Right lobe of liver (tissue), 6 donors: ENCODE results near the gene PMVK. TPM values are rescaled to one million over a fixed set of nuclear protein-coding genes. Genes with fewer than 3 reads are reported as not detected.

Experiments used
- ATAC-seq, 4 donors: fragments of 200-7000 bp; cut with Tn5 transposase; one replicate each; pipeline ENCODE4 v1.9.1; 2020; ENCODE audit warnings: mild to moderate bottlenecking in 4 of 4, moderate library complexity in 4 of 4
- DNase-seq, 3 donors: peaks; one replicate each; pipeline ENCODE4 v3.0.0-alpha.2; 2020
- H3K27ac ChIP-seq, 3 donors: fragments of 200-600 bp; one replicate each; pipeline ENCODE4 v1.8.0; 2022
- H3K27me3 ChIP-seq, 2 donors: fragments of 200-600 bp; one replicate each; pipeline ENCODE4 v1.8.0; 2022
- H3K36me3 ChIP-seq, 4 donors: fragments of 200-600 bp; sonication (generic) in 1 of 4; one replicate each; pipeline versions ENCODE4 v1.5.1 to v1.8.0; 2017 to 2022; ENCODE audit warnings: control low read depth in 1 of 4
- H3K4me1 ChIP-seq, 4 donors: fragments of 200-600 bp; sonication (generic) in 1 of 4; one replicate each; pipeline versions ENCODE4 v1.5.1 to v1.8.0; 2017 to 2022; ENCODE audit warnings: control low read depth in 1 of 4
- H3K4me3 ChIP-seq, 3 donors: fragments of 200-600 bp; one replicate each; pipeline ENCODE4 v1.8.0; 2022
- H3K9me3 ChIP-seq, 4 donors: fragments of 200-600 bp; sonication (generic) in 1 of 4; one replicate each; pipeline versions ENCODE4 v1.5.1 to v1.8.0; 2017 to 2022; ENCODE audit warnings: control low read depth in 1 of 4
- POLR2A ChIP-seq: fragments of 450-650 bp; IDR thresholded peaks from one replicate; pipeline ENCODE4 v1.6.1; 2017; ENCODE audit warnings: antibody characterized with exemption, mild to moderate bottlenecking
- WGBS: methylation state at CpG from one replicate; pipeline ENCODE4 v1.1.6; 2018; ENCODE audit warnings: low coverage, low lambda C conversion rate; ENCODE audit not compliant: insufficient coverage; ENCODE audit errors: missing lambda C conversion rate; 5-methylcytosine and 5-hydroxymethylcytosine counted together
- intact Hi-C, 2 donors: fragments of 100-400 bp; cut with DNase I; formaldehyde crosslinking; loops; one replicate each; pipeline versions ENCODE4 v1.11.2 to v1.14.1; 2022
- total RNA-seq, 6 experiments: library from RNA; depleted of rRNA in 2 of 6; stranded (reverse); fragments of >200 nt in 2 of 6; fragmentation: NEBNext Ultra II Directional in 3 of 6; extraction: Animal tissue kit (Norgen Biotek cat#: 25700) in 3 of 6; gene quantifications; one replicate each; pipeline versions ENCODE4 v1.1.0 to v1.2.4, GENCODE V29; 2016 to 2023
- TF ChIP-seq, protein P1 (sequence below), 4 donors: fragments of 200-600 bp in 3 of 4; fragments of 450-650 bp in 1 of 4; IDR thresholded peaks; one replicate each; pipeline versions ENCODE4 v1.5.1 to v1.8.0; 2016 to 2022; ENCODE audit warnings: antibody characterized with exemption in 4 of 4, mild to moderate bottlenecking in 2 of 4
- donor health status: DM: no; HTN: yes; CAD: no.
- donor health status: DM: no; HTN: no; CAD: no.
- donor health status: DM: no; HTN: no; CAD: no.
- donor health status: DM: no; HTN: yes; CAD: no.
- donor health status: DM: no; HTN: yes; CAD: no.

The PMVK gene
- total RNA-seq, 6 experiments from 2014 or later = 16.9 to 34.5 (median 29.2) TPM

DNA sequence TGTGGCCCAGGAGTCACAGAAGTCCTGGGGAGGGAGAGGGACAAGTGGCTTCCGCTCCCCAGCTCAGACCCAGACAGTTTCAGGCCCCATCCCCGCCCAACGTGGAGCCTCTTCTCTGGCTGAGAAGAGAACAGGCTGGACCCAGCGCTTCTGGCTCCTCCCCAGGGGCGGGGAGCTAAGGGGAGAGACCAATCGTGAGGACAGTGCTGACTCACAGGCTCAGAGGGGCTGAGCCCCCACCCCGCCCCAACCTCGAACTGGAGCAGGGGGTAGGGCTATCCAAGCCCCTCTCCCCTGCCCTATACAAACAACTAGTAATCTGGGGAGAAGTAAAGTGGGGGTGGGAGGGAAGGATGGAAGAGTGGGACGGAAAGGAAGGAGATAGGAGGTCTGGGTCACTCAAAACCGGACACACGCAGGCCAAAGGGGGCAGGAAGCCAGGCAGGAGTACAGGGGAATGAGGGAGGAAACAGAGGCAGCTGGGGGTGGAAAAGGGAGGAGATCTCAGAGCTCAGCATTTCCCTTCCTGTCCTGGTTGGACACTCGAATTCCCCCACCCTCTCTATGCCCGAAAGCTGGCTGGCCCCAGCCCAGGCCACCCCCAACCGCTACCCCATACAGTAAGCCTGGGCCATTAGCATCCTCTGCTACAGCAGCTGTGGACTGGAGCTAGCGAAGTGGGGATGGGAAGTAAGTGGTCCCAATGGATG, 34.3 kb upstream of the PMVK start, which contains the start of gene SHC1:
TSS of gene SHC1 (minus strand) at position 117 of the 710 bp plus-strand sequence. CDS start 221 bp downstream, outside the sequence.
- TF ChIP-seq, protein P1, sequence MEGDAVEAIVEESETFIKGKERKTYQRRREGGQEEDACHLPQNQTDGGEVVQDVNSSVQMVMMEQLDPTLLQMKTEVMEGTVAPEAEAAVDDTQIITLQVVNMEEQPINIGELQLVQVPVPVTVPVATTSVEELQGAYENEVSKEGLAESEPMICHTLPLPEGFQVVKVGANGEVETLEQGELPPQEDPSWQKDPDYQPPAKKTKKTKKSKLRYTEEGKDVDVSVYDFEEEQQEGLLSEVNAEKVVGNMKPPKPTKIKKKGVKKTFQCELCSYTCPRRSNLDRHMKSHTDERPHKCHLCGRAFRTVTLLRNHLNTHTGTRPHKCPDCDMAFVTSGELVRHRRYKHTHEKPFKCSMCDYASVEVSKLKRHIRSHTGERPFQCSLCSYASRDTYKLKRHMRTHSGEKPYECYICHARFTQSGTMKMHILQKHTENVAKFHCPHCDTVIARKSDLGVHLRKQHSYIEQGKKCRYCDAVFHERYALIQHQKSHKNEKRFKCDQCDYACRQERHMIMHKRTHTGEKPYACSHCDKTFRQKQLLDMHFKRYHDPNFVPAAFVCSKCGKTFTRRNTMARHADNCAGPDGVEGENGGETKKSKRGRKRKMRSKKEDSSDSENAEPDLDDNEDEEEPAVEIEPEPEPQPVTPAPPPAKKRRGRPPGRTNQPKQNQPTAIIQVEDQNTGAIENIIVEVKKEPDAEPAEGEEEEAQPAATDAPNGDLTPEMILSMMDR (IDR thresholded peaks at IDR 0.05) = no peak
- TF ChIP-seq POLR2A = peak; percentile 97
- Histone ChIP-seq H3K27me3 (no peaks in the 10 kb centered on the region), H3K4me3 (peak within 1 kb of the TSS; percentile 63 to 83 (median 65)), H3K4me1 (peaks cover 0 to 30% (median 14%) of the 10 kb centered on the region in 4 donors), H3K9me3 (no peaks in the 10 kb centered on the region), H3K27ac (peak within 1 kb of the TSS; percentile 98 to 99 (median 99)), H3K36me3 (peaks cover 0 to 29% (median 15%) of the 10 kb centered on the region in 4 donors)
- WGBS = 15% methylated on average over 6 of the region's 15 CpGs
- intact Hi-C loops = no loop called here
- ATAC-seq = peak; percentile 32 to 47 (median 40)
- peak; percentile 90 to 94 (median 92) for DNase-seq

DNA sequence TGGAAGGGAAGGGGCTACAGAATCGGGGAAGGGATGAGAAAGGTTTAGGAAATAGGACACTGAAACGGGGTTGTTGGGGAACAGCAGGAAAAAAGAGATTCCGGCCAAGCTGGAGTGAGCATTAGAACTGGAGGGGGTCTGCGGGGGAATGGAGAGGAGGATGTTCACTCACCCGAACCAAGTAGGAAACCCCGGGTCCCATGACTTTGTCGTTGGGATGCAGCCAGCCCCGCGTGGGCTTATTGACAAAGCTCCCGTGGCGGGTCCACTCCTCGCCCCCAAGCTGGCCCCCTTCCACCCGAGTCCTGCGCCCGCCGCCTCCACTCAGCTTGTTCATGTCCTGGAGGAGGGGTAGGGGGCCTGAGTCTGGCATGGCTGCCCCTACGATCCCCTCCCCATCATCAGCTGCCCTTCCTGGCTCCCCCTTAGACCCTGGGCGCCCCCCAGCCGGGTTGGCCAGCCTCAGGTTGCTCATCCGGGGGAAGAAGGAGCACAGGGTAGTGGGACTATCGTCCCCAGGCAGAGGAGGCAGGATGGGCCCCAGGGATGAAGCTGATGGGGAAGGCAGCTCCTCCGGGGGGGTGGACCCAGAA, 33.4 kb upstream of the PMVK start:
- Histone ChIP-seq H3K27me3 (no peaks in the 10 kb centered on the region), H3K36me3 (peaks cover 0 to 37% (median 20%) of the 10 kb centered on the region in 4 donors), H3K4me1 (peaks cover 0 to 30% (median 14%) of the 10 kb centered on the region in 4 donors), H3K4me3 (peak overlapping the region; percentile 26 to 63 (median 30)), H3K9me3 (no peaks in the 10 kb centered on the region), H3K27ac (peak overlapping the region; percentile 98 to 99 (median 99))
- DNase-seq = peak in 2 of 3 donors; percentile 50 to 58
- WGBS = 39% methylated on average over 8 of the region's 22 CpGs
- intact Hi-C loops = no loop called here
- ATAC-seq = no peak
- TF ChIP-seq POLR2A = no peak
- TF ChIP-seq, protein P1 (IDR thresholded peaks at IDR 0.05) = no peak

DNA sequence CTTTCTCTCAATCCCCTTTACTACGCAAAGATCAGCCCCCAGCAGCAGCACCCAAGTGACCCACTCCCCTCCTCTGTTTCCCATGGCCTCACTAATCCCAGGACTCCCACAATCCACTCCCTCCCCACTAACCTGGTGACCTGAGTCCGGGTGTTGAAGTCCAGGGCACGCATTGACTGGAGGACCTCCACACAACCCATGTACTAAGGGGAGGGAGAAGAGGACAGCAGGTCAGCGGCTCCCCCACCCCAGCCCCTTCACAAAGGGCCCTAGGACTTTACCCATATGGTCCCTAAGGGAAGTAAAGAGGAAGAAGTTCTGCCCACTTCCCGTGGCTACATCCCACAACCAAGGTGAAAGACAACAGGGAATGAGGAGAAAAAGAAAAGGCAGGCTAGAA, 32.7 kb upstream of the PMVK start:
- Histone ChIP-seq H3K36me3 (peaks cover under 1 to 44% (median 23%) of the 10 kb centered on the region in 4 donors), H3K9me3 (no peaks in the 10 kb centered on the region), H3K27ac (peak overlapping the region; percentile 20 to 43 (median 29)), H3K27me3 (no peaks in the 10 kb centered on the region), H3K4me3 (peak overlapping the region in 2 of 3 donors; percentile 30 to 63), H3K4me1 (peaks cover 0 to 30% (median 14%) of the 10 kb centered on the region in 4 donors)
- intact Hi-C loops = no loop called here
- 46% methylated on average over 3 of the region's 5 CpGs for WGBS
- TF ChIP-seq, protein P1 (IDR thresholded peaks at IDR 0.05) = no peak
- ATAC-seq (no peak), DNase-seq (no peak)

DNA sequence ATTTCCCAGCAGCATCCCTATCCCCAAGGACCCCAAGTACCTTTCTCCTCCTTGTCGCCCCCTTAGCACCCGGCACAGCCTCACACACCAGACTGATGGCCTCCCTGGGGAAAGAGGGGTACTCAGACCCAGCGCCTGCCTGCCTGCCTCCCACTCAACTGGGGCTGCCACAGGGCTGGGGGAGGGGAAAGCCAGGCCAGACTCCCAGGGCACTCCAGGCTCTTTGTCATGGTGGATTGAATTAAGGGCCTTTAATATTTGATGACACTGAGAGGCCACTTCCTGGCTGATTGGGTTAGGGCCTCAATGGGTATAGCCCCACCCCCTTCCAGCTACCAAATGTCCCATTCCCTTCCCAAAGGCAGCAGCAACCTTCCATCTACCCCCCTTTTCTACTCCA, 32.2 kb upstream of the PMVK start:
- H3K4me3 ChIP-seq = no peak overlapping the region

More for the DNA sequence above, 32.2 kb upstream of the PMVK start:
- Histone ChIP-seq H3K36me3 (peaks cover 4 to 49% (median 24%) of the 10 kb centered on the region in 4 donors), H3K27me3 (no peaks in the 10 kb centered on the region), H3K9me3 (no peaks in the 10 kb centered on the region), H3K4me1 (peaks cover 0 to 30% (median 14%) of the 10 kb centered on the region in 4 donors), H3K27ac (peak overlapping the region in 2 of 3 donors; percentile 29 to 43)
- ATAC-seq (no peak), DNase-seq (peak in 1 of 3 donors; percentile 44)
- TF ChIP-seq, protein P1 (IDR thresholded peaks at IDR 0.05) = no peak
- TF ChIP-seq POLR2A = no peak
- intact Hi-C loops = no loop called here
- 100% methylated on average over 1 of the region's 3 CpGs for WGBS
